H9 (cell line): Measurements from ENCODE around the gene SULT2B1. TPM values are rescaled to one million over a fixed set of nuclear protein-coding genes. Genes with fewer than 3 reads are reported as not detected.

Experiments used
- DNase-seq: peaks from one replicate; pipeline ENCODE4 v3.0.0-alpha.2; 2017
- H2AFZ ChIP-seq: one replicate; pipeline ENCODE4 v1.6.1; 2013; ENCODE audit warnings: mild to moderate bottlenecking, low read length, control low read depth, moderate library complexity
- H2AK5ac ChIP-seq: 2 replicates; pipeline ENCODE4 v1.6.1; 2013; ENCODE audit warnings: low read length, control low read depth, mixed read lengths; ENCODE audit not compliant: insufficient read length
- H2BK120ac ChIP-seq: one replicate; pipeline ENCODE4 v1.6.1; 2013; ENCODE audit warnings: low read depth, mild to moderate bottlenecking, low read length, control low read depth, inconsistent platforms; ENCODE audit not compliant: poor library complexity, severe bottlenecking
- H2BK12ac ChIP-seq: 2 replicates; pipeline ENCODE4 v1.6.1; 2013; ENCODE audit warnings: low read length, control low read depth, mixed read lengths, low read depth; ENCODE audit not compliant: insufficient read length
- H2BK15ac ChIP-seq: 2 replicates; pipeline ENCODE4 v1.6.1; 2013; ENCODE audit warnings: low read depth, low read length, control low read depth
- H2BK20ac ChIP-seq: one replicate; pipeline ENCODE4 v1.6.1; 2013; ENCODE audit warnings: low read depth, mild to moderate bottlenecking, low read length, control low read depth, inconsistent platforms; ENCODE audit not compliant: poor library complexity, severe bottlenecking
- H2BK5ac ChIP-seq: 2 replicates; pipeline ENCODE4 v1.6.1; 2013; ENCODE audit warnings: low read length, control low read depth, mixed read lengths; ENCODE audit not compliant: insufficient read length
- H3K14ac ChIP-seq: 2 replicates; pipeline ENCODE4 v1.6.1; 2013; ENCODE audit warnings: low read length, control low read depth; ENCODE audit not compliant: insufficient read depth
- H3K18ac ChIP-seq: 2 replicates; pipeline ENCODE4 v1.6.1; 2013; ENCODE audit warnings: low read depth, mild to moderate bottlenecking, mixed read lengths, low read length, control low read depth; ENCODE audit not compliant: insufficient read length
- H3K23ac ChIP-seq: 2 replicates; pipeline ENCODE4 v1.6.1; 2013; ENCODE audit warnings: low read length, control low read depth, mixed read lengths, low read depth; ENCODE audit not compliant: insufficient read length
- H3K23me2 ChIP-seq: 2 replicates; pipeline ENCODE4 v1.6.1; 2013; ENCODE audit warnings: low read depth, mild to moderate bottlenecking, mixed read lengths, low read length, control low read depth; ENCODE audit not compliant: insufficient read length, poor library complexity, severe bottlenecking
- H3K27ac ChIP-seq: 2 replicates; pipeline ENCODE4 v1.5.1; 2013; ENCODE audit warnings: low read length, control low read depth, mixed read lengths, low read depth; ENCODE audit not compliant: insufficient read length
- H3K27me3 ChIP-seq: 2 replicates; pipeline ENCODE4 v1.6.1; 2013; ENCODE audit warnings: low read length, control low read depth, inconsistent platforms; ENCODE audit not compliant: insufficient read depth
- H3K4ac ChIP-seq: 2 replicates; pipeline ENCODE4 v1.6.1; 2013; ENCODE audit warnings: low read depth, mild to moderate bottlenecking, control low read depth, inconsistent platforms, low read length, moderate library complexity
- H3K4me1 ChIP-seq: 2 replicates; pipeline ENCODE4 v1.6.1; 2013; ENCODE audit warnings: low read length, control low read depth, inconsistent platforms; ENCODE audit not compliant: insufficient read depth
- H3K4me2 ChIP-seq: 2 replicates; pipeline ENCODE4 v1.6.1; 2013; ENCODE audit warnings: low read length, control low read depth, mixed read lengths; ENCODE audit not compliant: insufficient read length, insufficient read depth
- H3K56ac ChIP-seq: 2 replicates; pipeline ENCODE4 v1.6.1; 2013; ENCODE audit warnings: low read depth, mild to moderate bottlenecking, mixed read lengths, low read length, control low read depth; ENCODE audit not compliant: insufficient read length
- H3K79me1 ChIP-seq: 2 replicates; pipeline ENCODE4 v1.6.1; 2013; ENCODE audit warnings: low read depth, mild to moderate bottlenecking, moderate library complexity, low read length, control low read depth, inconsistent platforms; ENCODE audit not compliant: insufficient read depth, poor library complexity, severe bottlenecking
- H3K79me2 ChIP-seq: 2 replicates; pipeline ENCODE4 v1.6.1; 2013; ENCODE audit warnings: low read length, control low read depth, inconsistent platforms; ENCODE audit not compliant: insufficient read depth
- H3K9ac ChIP-seq: 2 replicates; pipeline ENCODE4 v1.6.1; 2013; ENCODE audit warnings: low read length, control low read depth, mixed read lengths; ENCODE audit not compliant: insufficient read length; ENCODE audit errors: extremely low read depth
- H3K9me3 ChIP-seq: one replicate; pipeline ENCODE4 v1.6.1; 2013; ENCODE audit warnings: low read depth, low read length, inconsistent platforms; ENCODE audit not compliant: control insufficient read depth
- H3T11ph ChIP-seq: one replicate; pipeline ENCODE4 v1.6.1; 2013; ENCODE audit warnings: mild to moderate bottlenecking, low read length, control low read depth, inconsistent platforms
- H4K20me1 ChIP-seq: one replicate; pipeline ENCODE4 v1.6.1; 2013; ENCODE audit not compliant: control insufficient read depth, insufficient read length, insufficient read depth
- H4K5ac ChIP-seq: 2 replicates; pipeline ENCODE4 v1.6.1; 2013; ENCODE audit warnings: low read depth, mild to moderate bottlenecking, mixed read lengths, low read length, control low read depth; ENCODE audit not compliant: insufficient read length
- H4K8ac ChIP-seq: replicated peaks from 2 replicates; pipeline ENCODE4 v1.6.1; 2013; ENCODE audit warnings: low read length, control low read depth, mixed read lengths, low read depth; ENCODE audit not compliant: insufficient read length
- H4K91ac ChIP-seq: 2 replicates; pipeline ENCODE4 v1.6.1; 2013; ENCODE audit warnings: low read depth, mild to moderate bottlenecking, moderate library complexity, mixed read lengths, low read length, control low read depth; ENCODE audit not compliant: insufficient read length
- H3K27ac Mint-ChIP-seq, 3 experiments: 2 replicates in 2 of 3; 3 replicates in 1 of 3; pipeline ENCODE4 v1.8.0; 2020 to 2021; ENCODE audit warnings: mixed read lengths in 3 of 3, mild to moderate bottlenecking in 1 of 3, moderate library complexity in 1 of 3
- H3K27me3 Mint-ChIP-seq: 2 replicates; pipeline ENCODE4 v1.8.0; 2021; ENCODE audit warnings: low read depth, mild to moderate bottlenecking, moderate library complexity, mixed read lengths
- H3K36me3 Mint-ChIP-seq, 3 experiments: 2 replicates in 2 of 3; 3 replicates in 1 of 3; pipeline ENCODE4 v1.8.0; 2020 to 2021; ENCODE audit warnings: low read depth in 3 of 3, mixed read lengths in 3 of 3; ENCODE audit not compliant: insufficient read depth in 1 of 3
- H3K4me1 Mint-ChIP-seq, 2 experiments: 2 replicates each; pipeline ENCODE4 v1.8.0; 2020; ENCODE audit warnings: mixed read lengths in 2 of 2
- H3K4me3 Mint-ChIP-seq, 2 experiments: 2 replicates in 1 of 2; 3 replicates in 1 of 2; pipeline ENCODE4 v1.8.0; 2020 to 2021; ENCODE audit warnings: mild to moderate bottlenecking in 2 of 2, mixed read lengths in 2 of 2, moderate library complexity in 1 of 2
- H3K9me3 Mint-ChIP-seq, 2 experiments: 2 replicates in 1 of 2; 3 replicates in 1 of 2; pipeline ENCODE4 v1.8.0; 2020; ENCODE audit warnings: mild to moderate bottlenecking in 2 of 2, mixed read lengths in 2 of 2, moderate library complexity in 1 of 2
- WGBS: extraction: QIAGEN DNeasy Blood & Tissue Kit; methylation state at CpG from one replicate; pipeline ENCODE4 v1.1.7; 2013; ENCODE audit warnings: missing lambda C conversion rate, low lambda C conversion rate, mixed read lengths; ENCODE audit not compliant: insufficient read length; ENCODE audit errors: extremely low coverage; 5-methylcytosine and 5-hydroxymethylcytosine counted together
- total RNA-seq: library from RNA; stranded (reverse); gene quantifications from 2 replicates; pipeline ENCODE4 v1.2.1, GENCODE V29; 2021
- TF ChIP-seq, protein P1 (sequence below): fragments of 200-600 bp; sonication (generic); conservative IDR thresholded peaks from 3 replicates; pipeline ENCODE4 v1.8.0; 2021; ENCODE audit warnings: antibody characterized with exemption, mild to moderate bottlenecking

Gene SULT2B1
- total RNA-seq, 1 experiment from 2014 or later: 1.7 TPM

DNA sequence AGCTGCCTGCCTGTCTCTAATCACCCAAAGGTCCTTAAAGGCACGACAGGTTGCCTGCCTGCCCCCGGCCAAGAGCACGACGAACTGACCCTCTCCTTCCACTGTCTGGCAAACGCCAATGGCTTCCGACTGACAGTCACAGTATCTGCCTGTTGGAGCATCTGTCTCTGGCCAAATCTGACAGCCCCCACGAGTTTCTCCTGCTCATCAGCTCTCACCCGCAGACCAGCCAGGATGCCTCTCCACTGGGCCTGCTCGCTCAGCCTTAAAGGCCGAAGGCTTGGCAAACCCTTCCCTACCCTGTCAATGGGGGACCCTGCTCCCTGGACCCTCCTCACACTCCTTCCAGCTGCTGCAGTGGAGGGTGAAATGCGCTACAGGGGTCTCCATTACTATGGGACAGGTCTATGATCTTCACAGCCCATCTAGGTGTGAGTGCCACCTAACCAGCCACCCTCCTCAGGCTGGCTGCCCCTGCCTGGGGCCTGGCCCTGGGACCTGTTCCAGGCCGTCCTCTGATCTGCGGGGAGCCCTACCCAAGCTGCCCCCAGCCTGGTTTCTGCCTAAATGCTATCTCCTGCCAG lies 62.0 kb downstream of the SULT2B1 start:
- H3K27ac ChIP-seq: no peak overlapping the region
- H3K4me2 ChIP-seq: no peak overlapping the region
- H3K4ac ChIP-seq: no peak overlapping the region
- peaks cover 3% of the 10 kb centered on the region; the same call in 1 of the 2 replicates for H3K4me1 ChIP-seq
- no CpG with 5 or more reads among the region's 13 CpGs for WGBS
- peaks cover 4% of the 10 kb centered on the region for H3K79me1 ChIP-seq
- no peak overlapping the region for H2BK5ac ChIP-seq
- no peaks in the 10 kb centered on the region for H4K20me1 ChIP-seq
- no peak overlapping the region for H3K23ac ChIP-seq
- peaks cover 5% of the 10 kb centered on the region for H3K23me2 ChIP-seq
- peak overlapping the region; percentile 44; the same call in 1 of the 2 replicates for H3K14ac ChIP-seq
- H2BK120ac ChIP-seq: no peak overlapping the region
- no peak overlapping the region for H4K8ac ChIP-seq
- H3K56ac ChIP-seq: no peak overlapping the region
- DNase-seq: no peak
- H3K36me3 Mint-ChIP-seq: peaks cover 36 to 56% (median 50%) of the 10 kb centered on the region in 3 experiments
- H4K91ac ChIP-seq: no peak overlapping the region
- no peak overlapping the region for H2BK15ac ChIP-seq
- peak overlapping the region; percentile 42 to 68; a peak in 3 of 5 replicates for H3K4me3 Mint-ChIP-seq
- H2BK12ac ChIP-seq: no peak overlapping the region
- no peaks in the 10 kb centered on the region; a peak in 1 of 5 replicates for H3K9me3 Mint-ChIP-seq
- no peaks in the 10 kb centered on the region for H3K27me3 ChIP-seq
- H3K27me3 Mint-ChIP-seq: no peaks in the 10 kb centered on the region; the same call in 1 of the 2 replicates
- no peaks in the 10 kb centered on the region for H3K9me3 ChIP-seq
- TF ChIP-seq, protein P1, sequence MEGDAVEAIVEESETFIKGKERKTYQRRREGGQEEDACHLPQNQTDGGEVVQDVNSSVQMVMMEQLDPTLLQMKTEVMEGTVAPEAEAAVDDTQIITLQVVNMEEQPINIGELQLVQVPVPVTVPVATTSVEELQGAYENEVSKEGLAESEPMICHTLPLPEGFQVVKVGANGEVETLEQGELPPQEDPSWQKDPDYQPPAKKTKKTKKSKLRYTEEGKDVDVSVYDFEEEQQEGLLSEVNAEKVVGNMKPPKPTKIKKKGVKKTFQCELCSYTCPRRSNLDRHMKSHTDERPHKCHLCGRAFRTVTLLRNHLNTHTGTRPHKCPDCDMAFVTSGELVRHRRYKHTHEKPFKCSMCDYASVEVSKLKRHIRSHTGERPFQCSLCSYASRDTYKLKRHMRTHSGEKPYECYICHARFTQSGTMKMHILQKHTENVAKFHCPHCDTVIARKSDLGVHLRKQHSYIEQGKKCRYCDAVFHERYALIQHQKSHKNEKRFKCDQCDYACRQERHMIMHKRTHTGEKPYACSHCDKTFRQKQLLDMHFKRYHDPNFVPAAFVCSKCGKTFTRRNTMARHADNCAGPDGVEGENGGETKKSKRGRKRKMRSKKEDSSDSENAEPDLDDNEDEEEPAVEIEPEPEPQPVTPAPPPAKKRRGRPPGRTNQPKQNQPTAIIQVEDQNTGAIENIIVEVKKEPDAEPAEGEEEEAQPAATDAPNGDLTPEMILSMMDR: no peak
- no peak overlapping the region for H3K18ac ChIP-seq
- H2AK5ac ChIP-seq: no peak overlapping the region
- peaks cover 18% of the 10 kb centered on the region for H3K79me2 ChIP-seq
- peaks cover 30 to 46% of the 10 kb centered on the region in 2 experiments for H3K4me1 Mint-ChIP-seq
- no peak overlapping the region for H3T11ph ChIP-seq
- H2AFZ ChIP-seq: no peak overlapping the region
- H3K27ac Mint-ChIP-seq: peak overlapping the region; percentile 96 to 98 (median 97)
- H3K9ac ChIP-seq: peak overlapping the region; percentile 5
- H4K5ac ChIP-seq: no peak overlapping the region
- H2BK20ac ChIP-seq: no peak overlapping the region
